Measurements from ENCODE around the gene SLC30A4.

- TF ChIP-seq CTCF (IDR thresholded peaks at IDR 0.05) (no peak), EZH2 (IDR thresholded peaks at IDR 0.05; ENCODE audit: borderline replicate concordance, insufficient read depth, low read depth, low read length, poor library complexity, severe bottlenecking) (no peak)
These were observed 47.8 kb downstream of the SLC30A4 start for GRCh38 chr15:45474799-45475198.

Measured in B cell (primary cell).